H4 (cell line): ENCODE data around the gene NBPF12. TPM values are rescaled to one million over a fixed set of nuclear protein-coding genes. Genes with fewer than 3 reads are reported as not detected.
"Not testable (repeated sequence)": the region's sequence is repeated elsewhere in the genome, so short reads cannot be mapped to it uniquely, and the experiment has no call there.

Experiments used
- DNase-seq: peaks from one replicate; pipeline ENCODE4 v3.0.0-alpha.2; 2015; ENCODE audit warnings: low spot score
- total RNA-seq: library from RNA; depleted of rRNA; stranded (reverse); fragments of >200 nt; shearing (Covaris generic); gene quantifications from 2 replicates; pipeline ENCODE4 v1.2.3, GENCODE V29; 2014; rRNA removed

NBPF12 gene
- total RNA-seq, 1 experiment from 2014 or later = 2.1 TPM

DNA sequence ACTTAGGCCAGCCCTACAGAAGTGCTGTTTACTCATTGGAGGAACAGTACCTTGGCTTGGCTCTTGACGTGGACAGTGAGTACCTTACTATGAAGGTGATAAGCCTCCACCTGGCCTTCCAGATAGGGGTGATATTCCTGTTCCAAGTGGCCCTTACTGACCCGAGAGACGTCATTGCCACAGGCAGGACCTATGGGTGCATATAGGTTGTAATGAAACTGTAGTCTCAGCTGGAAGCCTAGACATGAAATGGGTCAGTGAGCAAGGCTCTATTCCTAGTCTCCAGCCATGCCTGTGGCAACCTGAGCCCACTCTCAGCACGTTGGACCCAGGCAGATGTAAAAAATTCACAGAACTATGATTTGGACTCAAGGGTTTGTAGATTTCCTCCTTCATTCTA is 48.3 kb downstream of the NBPF12 start:
- not testable (repeated sequence) for DNase-seq

DNA sequence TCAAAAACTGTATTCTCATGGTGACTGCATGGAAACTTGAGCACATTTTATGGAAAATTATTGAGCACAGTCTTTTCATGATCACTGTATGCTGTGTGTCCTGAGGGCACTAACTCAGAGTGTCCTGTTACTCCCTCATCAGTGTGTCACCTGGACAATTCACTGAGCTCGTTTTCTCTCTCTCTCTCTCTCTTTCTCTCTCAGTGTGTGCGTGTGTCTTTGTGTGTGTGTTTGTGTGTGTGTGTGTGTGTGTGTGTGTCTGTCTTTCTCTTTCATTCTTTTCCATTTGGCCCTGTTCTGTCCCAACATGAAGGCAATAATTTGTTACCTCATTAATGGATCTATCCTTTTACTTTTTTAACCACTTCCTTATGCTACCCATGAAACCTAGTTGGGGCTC is 49.4 kb downstream of the NBPF12 start:
- not testable (repeated sequence) for DNase-seq

DNA sequence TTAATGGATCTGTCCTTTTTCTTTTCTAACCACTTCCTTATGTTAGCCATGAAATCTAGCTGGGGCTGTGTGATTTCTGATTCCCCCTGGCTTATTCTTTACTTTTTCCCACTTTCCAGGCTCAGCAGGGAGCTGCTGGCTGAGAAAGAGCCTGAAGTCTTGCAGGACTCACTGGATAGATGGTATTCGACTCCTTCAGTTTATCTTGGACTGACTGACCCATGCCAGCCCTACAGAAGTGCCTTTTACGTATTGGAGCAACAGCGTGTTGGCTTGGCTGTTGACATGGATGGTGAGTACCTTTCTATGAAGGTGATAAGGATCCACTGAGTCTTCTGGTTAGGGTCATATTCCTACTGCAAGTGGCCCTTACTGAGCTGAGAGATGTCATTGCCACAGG is 51.3 kb downstream of the NBPF12 start:
- not testable (repeated sequence) for DNase-seq

DNA sequence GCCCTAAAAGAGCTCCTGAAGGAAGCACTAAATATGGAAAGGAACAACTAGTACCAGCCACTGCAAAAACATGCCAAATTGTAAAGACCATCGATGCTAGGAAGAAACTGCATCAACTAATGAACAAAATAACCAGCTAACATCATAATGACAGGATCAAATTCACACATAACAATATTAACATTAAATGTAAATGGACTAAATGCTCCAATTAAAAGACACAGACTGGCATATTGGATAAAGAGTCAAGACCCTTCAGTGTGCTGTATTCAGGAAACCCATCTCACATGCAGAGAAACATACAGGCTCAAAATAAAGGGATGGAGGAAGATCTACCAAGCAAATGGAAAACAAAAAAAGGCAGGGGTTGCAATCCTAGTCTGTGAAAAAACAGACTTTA is 70.4 kb downstream of the NBPF12 start:
- not testable (repeated sequence) for DNase-seq

DNA sequence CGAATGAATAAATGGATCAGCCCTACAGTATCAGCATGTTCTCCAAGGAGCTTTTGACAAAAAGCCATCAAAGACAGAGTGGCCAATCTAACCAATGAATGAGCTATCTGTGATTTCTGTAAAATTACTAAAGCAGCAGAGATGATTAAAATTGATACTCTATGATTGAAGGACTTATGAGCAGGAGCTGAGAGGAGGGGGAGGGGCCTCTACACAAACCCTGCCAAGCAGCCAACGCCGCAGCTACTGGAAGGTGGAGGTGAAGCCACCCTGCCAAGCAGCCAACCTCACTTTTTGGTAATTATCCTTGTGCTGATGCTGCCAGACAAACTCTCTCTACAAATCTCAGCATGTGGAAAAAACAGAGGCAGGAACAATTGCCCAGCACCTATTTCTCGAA is 88.9 kb downstream of the NBPF12 start:
- DNase-seq = not testable (repeated sequence)

DNA sequence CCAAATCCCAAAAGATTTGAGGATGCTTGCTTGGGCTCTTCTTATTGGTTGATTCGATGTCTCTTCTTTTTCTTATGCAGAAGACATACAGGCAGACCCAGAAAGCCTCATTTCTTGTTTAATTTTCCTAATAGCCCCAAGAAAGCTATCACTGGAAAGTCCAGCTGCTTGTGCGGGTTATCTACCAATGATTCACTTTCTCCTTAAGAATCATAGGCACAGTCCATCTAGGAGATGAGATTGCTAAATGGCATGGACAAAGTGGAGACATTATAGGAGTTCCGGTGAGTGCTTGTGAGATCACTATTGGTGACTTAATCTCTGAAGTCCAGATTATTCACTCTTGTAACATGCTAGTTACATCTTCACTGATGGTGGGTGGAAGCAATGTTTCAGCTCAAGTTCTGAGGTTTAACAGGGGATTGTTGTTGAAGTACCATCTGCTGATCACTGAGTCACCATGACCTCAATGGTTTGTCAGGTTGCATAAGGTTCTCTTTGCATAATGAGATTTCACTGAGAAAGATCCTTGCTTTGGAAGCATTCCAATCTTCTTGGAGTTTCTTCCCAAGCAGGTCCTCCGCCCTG is 92.0 kb downstream of the NBPF12 start:
- not testable (repeated sequence) for DNase-seq

DNA sequence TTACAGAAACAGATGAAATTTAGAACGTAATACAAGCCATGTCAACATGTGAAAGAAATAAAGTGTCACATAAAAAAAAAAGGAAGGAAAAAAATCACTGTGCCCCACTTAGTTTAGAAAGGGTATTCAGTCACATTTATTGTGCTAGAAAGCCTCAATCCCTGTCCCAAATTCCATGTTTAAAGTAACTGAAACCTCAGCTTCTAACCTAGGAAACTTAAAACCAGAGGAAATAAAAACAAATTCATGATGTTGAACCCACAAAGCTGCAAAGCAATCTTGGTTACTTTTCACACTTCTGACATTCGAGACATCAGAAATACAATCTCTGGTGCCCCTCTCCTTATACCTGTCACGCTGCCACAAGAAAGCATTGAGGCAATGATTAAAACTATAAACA is 101.8 kb downstream of the NBPF12 start:
- DNase-seq = no peak

DNA sequence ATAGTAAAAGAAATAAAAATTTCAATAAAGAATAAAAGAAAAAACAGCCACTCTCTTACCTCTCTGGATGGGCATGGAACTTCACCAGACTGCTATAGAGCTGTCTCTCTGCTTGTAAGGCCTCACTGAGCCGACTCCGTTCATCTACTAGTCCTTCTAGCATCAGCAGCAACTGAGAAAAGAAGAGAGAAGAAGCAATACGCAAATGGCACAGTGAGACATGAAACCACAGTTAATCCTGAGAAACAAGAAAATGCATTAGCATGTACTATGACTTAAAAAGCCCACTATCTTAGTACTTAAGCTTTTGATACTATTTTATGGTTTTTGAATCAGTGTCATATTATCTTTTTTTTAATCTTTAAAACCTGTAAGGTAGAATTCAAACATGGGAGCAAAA is 104.8 kb downstream of the NBPF12 start:
- not testable (repeated sequence) for DNase-seq

DNA sequence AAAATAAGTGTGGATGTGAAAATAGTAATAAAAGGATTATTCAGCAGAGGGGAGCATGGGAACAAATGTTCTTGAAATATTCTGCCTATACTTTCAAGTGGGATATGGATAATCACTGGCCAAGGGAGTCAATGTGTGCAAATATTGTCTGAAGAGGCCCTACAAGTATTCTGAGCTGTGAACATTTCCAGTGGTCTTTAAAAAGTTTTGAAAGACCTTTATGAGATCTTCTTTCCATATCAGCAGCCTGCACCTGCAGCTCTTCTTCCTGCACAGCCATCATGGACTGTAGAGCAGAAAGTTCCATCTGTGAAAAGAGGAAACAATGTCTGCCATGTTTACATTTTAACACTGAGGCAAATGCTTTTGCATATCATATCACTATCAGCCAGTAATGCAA is 106.4 kb downstream of the NBPF12 start:
- DNase-seq = not testable (repeated sequence)

Other genes with a start within 250 kb of the NBPF12 start
- gene PRKAB2, start 234.1 kb downstream of the NBPF12 start, total RNA-seq = 6.0 and 9.2 TPM in 2 replicates